Kidney (tissue), 14 donors: ENCODE results near the gene LRRC4C. TPM values are rescaled to one million over a fixed set of nuclear protein-coding genes. Genes with fewer than 3 reads are reported as not detected.

Source experiments
- DNase-seq, 5 donors: peaks; one replicate each; pipeline ENCODE4 v3.0.0-alpha.2; 2013 to 2020
- FAIRE-seq: peaks from 2 replicates; lab custom pipeline; 2012; peaks lifted over from hg19 to GRCh38; lab: Jason Lieb, UNC
- H3K27ac ChIP-seq, 2 donors: one replicate each; pipeline ENCODE4 v1.7.0; 2013; ENCODE audit warnings: low read depth in 2 of 2, low read length in 2 of 2, inconsistent platforms in 1 of 2
- H3K27me3 ChIP-seq: one replicate; pipeline ENCODE4 v1.7.1; 2013; ENCODE audit warnings: low read length, inconsistent platforms; ENCODE audit not compliant: control insufficient read depth, insufficient read depth
- H3K36me3 ChIP-seq, 3 donors: one replicate each; pipeline versions ENCODE4 v1.7.0 to v1.7.1; 2013; ENCODE audit warnings: low read length in 3 of 3, control low read depth in 1 of 3, inconsistent platforms in 1 of 3; ENCODE audit not compliant: insufficient read depth in 3 of 3, control insufficient read depth in 2 of 3
- H3K4me1 ChIP-seq, 3 donors: one replicate each; pipeline versions ENCODE4 v1.7.0 to v1.7.1; 2013; ENCODE audit warnings: low read length in 3 of 3, inconsistent platforms in 1 of 3, low read depth in 1 of 3; ENCODE audit not compliant: control insufficient read depth in 2 of 3, insufficient read depth in 2 of 3
- H3K4me3 ChIP-seq, 3 donors: one replicate each; pipeline versions ENCODE4 v1.7.0 to v1.8.1; 2013; ENCODE audit warnings: low read length in 3 of 3, control low read depth in 1 of 3, inconsistent platforms in 1 of 3
- H3K9ac ChIP-seq, 3 donors: one replicate each; pipeline versions ENCODE4 v1.7.0 to v1.7.1; 2013; ENCODE audit warnings: low read length in 3 of 3, control low read depth in 1 of 3, inconsistent platforms in 1 of 3
- H3K9me3 ChIP-seq, 3 donors: one replicate each; pipeline versions ENCODE4 v1.7.0 to v1.7.1; 2013; ENCODE audit warnings: low read length in 3 of 3, control low read depth in 1 of 3, inconsistent platforms in 1 of 3; ENCODE audit not compliant: control insufficient read depth in 2 of 3, insufficient read depth in 1 of 3
- CTCF ChIP-seq: IDR thresholded peaks from 3 replicates; pipeline ENCODE4 v1.5.1; 2012; ENCODE audit warnings: mild to moderate bottlenecking, moderate library complexity, borderline replicate concordance; ENCODE audit not compliant: insufficient read depth; ENCODE audit errors: extremely low read depth
- intact Hi-C: fragments of 100-400 bp; cut with DNase I; formaldehyde crosslinking; loops from one replicate; pipeline ENCODE4 v1.11.1; 2022
- polyA plus RNA-seq: library from polyadenylated mRNA; stranded (reverse); fragments of 350-450 nt; fragmentation: Illumina TruSeq; extraction: RNeasy Lipid Tissue Mini Kit (QIAGEN cat#74804); gene quantifications from one replicate; pipeline ENCODE4 v1.2.3, GENCODE V29; 2014; ENCODE audit warnings: low read depth, low replicate concordance; ENCODE audit not compliant: insufficient read depth
- total RNA-seq: library from RNA; stranded (reverse); fragmentation: NEBNext Ultra II Directional; extraction: Animal tissue kit (Norgen Biotek cat#: 25700); gene quantifications from one replicate; pipeline ENCODE4 v1.2.1, GENCODE V29; 2021
- donor health status: control.
- donor health status: control.
- donor health status: control.
- donor health status: control.
- donor health status: control.
- donor health status: DM: yes; HTN: yes; CAD: no.
- donor health status: Normal renal cell carcinoma (clear cell type).

The LRRC4C gene
- total and polyA plus RNA-seq, 2 donors from 2014 or later: 0.26 to 1.6 TPM

GRCh38 chr11:41274831-41275230 is 184.6 kb downstream of the LRRC4C start:
- TF ChIP-seq CTCF: no peak

GRCh38 chr11:41273908-41274307 is 185.5 kb downstream of the LRRC4C start:
- Histone ChIP-seq H3K9ac (no peak overlapping the region), H3K36me3 (no peaks in the 10 kb centered on the region), H3K4me1 (no peaks in the 10 kb centered on the region), H3K27ac (no peak overlapping the region), H3K27me3 (no peaks in the 10 kb centered on the region), H3K4me3 (no peak overlapping the region), H3K9me3 (no peaks in the 10 kb centered on the region)
- DNase-seq (no peak), FAIRE-seq (no peak)
- intact Hi-C loops: no loop called here
- no peak for TF ChIP-seq CTCF

More at GRCh38 chr11:41274831-41275230, 184.6 kb downstream of the LRRC4C start:
- FAIRE-seq (no peak), DNase-seq (no peak)
- Histone ChIP-seq H3K36me3 (no peaks in the 10 kb centered on the region), H3K27me3 (no peaks in the 10 kb centered on the region), H3K9ac (no peak overlapping the region), H3K4me3 (no peak overlapping the region), H3K27ac (no peak overlapping the region), H3K9me3 (no peaks in the 10 kb centered on the region), H3K4me1 (no peaks in the 10 kb centered on the region)
- intact Hi-C loops: no loop called here

- Histone ChIP-seq H3K4me3 (no peak overlapping the region), H3K36me3 (no peaks in the 10 kb centered on the region), H3K4me1 (no peaks in the 10 kb centered on the region), H3K27me3 (no peaks in the 10 kb centered on the region), H3K9me3 (no peaks in the 10 kb centered on the region), H3K27ac (no peak overlapping the region), H3K9ac (no peak overlapping the region)
- no peak for FAIRE-seq
- intact Hi-C loops: no loop called here
- DNase-seq: no peak
- TF ChIP-seq CTCF: no peak
Measured at GRCh38 chr11:41267451-41267850, 192.0 kb downstream of the LRRC4C start.

- no peaks in the 10 kb centered on the region for H3K4me1 ChIP-seq
- no peak for FAIRE-seq
- intact Hi-C loops: no loop called here
Measured at GRCh38 chr11:41256041-41256440, 203.4 kb downstream of the LRRC4C start.

More at GRCh38 chr11:41256041-41256440, 203.4 kb downstream of the LRRC4C start:
- H3K27me3 ChIP-seq: no peaks in the 10 kb centered on the region
- no peak overlapping the region for H3K27ac ChIP-seq
- H3K4me3 ChIP-seq: no peak overlapping the region
- no peak overlapping the region for H3K9ac ChIP-seq
- H3K9me3 ChIP-seq: no peaks in the 10 kb centered on the region
- no peaks in the 10 kb centered on the region for H3K36me3 ChIP-seq
- no peak for TF ChIP-seq CTCF
- DNase-seq: no peak
